Stimulated activated CD4-positive, alpha-beta T cell treated with anti-CD3 and anti-CD28 coated beads, Interleukin-1b, Interleukin-23, amount 100 ng/mL, for 4 hours (primary cell): ENCODE measurements around the gene FLAD1.

Experiments
- DNase-seq, 2 donors: peaks; one replicate each; pipeline ENCODE4 v3.0.0-alpha.2; 2020; ENCODE audit warnings: low read depth in 2 of 2

Gene FLAD1

GRCh38 chr1:155015527-155016230, 32.5 kb downstream of the FLAD1 start:
- DNase-seq, result no peak

DNA sequence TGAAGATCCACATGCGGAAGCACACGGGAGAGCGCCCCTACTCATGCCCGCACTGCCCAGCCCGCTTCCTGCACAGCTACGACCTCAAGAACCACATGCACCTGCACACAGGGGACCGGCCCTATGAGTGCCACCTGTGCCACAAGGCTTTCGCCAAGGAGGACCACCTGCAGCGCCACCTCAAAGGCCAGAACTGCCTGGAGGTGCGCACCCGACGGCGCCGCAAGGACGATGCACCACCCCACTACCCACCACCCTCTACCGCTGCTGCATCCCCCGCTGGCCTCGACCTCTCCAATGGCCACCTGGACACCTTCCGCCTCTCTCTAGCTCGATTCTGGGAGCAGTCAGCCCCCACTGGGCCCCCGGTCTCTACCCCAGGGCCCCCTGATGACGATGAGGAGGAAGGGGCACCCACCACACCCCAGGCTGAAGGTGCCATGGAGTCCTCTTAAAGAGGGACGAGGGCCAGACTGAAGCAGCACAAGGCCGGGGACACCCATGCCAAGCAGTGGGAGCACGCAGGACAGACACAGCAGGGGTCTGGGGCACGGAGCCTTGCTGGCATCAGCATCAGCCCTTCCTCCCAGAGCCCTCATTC, 33.2 kb downstream of the FLAD1 start:
- no peak for DNase-seq

- peak; percentile 89 to 91 for DNase-seq
Observed at GRCh38 chr1:155017041-155017945, 34.1 kb downstream of the FLAD1 start.

- DNase-seq, result no peak
Observed at GRCh38 chr1:155017946-155018316, 34.8 kb downstream of the FLAD1 start.

DNA sequence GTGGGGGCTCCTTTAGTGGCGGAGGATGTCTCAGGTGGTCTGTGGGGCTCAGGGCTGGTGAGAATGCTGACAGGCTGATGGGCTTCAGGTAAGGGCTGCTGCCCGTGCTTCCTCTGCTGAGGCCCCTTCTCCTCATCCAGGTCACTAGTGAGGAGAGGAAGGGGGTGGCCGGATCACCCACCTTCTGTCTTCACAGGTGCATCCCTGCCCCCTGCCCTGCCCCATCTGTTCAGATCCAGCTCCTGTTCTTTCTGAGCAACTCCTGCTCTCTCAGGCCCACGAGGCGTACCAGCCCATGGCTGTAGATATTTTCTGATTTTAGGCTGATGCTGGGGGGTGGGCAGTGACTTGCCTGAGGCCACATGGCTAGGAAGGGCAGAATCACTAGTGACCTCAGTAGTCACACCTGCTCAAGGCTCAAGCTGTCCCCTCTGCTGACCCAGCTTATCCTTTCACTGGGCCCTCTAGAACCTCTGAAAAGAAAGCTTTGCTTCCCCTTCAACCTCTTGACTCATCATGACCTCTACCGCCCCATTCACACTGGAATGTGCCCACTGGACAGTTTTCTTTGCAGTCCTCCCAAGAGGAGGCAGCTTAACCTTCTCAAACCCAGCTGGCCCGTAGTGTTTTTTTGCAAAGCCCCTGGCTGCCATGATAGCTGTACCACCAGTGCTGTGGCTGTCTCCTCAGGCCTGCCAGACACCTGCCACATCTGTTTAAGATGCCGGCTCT, 35.6 kb downstream of the FLAD1 start:
- no peak for DNase-seq

DNA sequence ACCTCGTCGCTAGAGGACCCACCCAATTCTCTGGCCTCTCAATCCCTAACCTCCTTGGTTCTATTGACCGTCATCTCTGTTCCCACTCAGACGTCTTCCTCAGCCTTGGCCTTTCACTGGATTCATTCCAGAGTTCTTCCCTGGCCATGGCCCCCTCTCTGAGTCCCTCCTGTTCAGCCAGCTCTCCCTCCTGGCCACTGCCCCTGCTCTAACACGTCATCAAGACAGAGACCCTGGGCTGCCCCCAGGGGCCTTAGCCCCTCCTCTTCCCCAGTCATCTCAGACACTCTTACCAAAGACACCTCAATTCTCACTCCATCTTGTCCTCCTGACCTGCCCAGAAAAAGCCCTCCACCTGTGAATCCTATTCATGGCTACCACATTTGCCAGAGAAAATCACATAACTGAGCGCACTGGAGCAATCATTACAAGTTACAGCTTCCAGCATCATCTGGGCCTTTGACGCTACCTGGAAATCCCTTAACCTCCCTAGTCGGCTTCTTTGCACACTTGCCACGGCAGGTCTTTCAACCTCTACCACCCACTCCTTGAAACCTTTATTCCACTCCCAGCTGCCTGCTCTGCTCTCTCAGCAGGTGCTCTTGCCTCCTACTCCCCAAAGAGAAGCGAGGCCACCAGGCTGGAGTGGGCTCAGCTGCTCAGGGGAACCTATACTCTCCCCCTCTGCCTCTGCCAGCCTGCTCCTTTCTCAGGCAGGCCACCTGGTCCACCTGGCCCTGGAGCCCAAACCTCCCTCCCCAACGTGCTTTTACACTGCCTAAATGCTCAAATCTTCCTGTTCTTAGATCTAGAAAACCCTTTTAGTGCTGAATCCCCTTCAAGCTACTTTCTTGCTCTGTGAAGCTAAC, 36.5 kb downstream of the FLAD1 start:
- DNase-seq, result no peak

DNA sequence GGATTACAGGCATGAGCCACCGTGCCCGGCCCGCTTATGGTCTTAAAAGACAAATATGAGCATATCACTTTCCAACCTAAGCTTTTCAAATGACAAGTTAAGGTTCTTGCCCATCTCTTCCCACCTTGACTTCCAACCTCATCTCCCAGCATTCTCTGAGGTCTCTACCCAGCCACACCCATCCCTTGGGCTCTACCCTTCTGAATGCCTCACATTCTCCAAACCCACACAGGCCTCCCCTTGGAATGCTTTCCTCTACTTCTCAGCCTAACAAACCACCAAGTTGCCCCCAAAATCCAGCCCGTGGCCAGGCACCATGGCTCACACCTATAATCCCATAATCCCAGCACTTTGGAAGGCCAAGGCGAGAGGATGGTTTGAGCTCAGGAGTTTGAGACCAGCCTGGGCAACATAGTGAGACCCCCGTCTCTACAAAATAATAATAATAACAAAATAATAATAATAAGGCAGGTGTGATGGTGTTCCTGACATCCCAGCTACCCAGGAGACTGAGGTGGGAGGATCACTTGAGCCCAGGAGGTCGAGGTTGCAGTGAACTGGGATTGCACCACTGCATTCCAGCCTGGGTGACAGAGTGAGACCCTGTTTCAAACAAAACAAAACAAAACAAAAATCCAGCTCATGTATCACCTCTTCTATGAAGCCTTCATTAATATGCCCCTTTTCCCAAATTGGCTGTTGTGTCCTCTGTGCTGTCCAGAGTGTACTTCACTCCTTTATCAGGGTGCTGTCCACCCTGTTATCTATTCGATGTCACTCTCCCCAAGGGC, 39.2 kb downstream of the FLAD1 start:
- DNase-seq, result no peak

DNA sequence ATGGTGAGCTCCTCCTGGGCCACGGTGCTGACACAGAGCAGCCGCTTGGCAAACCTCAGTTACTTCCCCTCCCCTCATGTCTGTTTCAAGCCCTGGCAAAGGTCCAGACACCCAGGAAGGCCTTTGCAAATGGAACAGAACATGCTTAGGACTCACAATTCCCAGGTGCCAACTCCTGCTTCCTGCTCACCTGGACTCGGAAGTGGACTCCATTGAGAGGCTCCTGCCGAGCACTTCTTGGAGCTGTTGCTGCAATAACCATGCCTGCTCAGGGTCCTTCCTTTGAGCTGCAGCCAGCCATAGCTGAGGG, 39.7 kb downstream of the FLAD1 start:
- no peak for DNase-seq

- no peak for DNase-seq
Observed at GRCh38 chr1:155023627-155024026, 40.5 kb downstream of the FLAD1 start.

DNA sequence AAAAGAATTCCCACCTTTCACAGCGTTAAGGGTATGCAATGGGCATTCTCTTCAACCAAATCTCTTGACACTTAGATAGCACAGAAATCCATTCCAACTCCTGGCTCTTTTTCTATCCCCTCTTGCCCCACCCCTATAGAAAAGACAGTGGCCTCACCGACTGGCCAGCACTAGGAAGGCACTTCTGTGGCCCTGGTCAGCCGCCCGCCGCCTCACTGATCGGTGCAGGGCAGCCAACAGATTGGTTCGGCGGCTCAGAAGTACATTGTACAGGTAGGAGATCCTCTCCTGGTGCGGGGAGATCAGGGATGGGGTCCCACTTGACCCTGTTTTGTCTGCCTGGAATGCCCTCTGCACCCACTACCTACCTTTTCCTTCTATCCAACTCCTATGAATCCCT, 41.2 kb downstream of the FLAD1 start:
- no peak for DNase-seq

DNA sequence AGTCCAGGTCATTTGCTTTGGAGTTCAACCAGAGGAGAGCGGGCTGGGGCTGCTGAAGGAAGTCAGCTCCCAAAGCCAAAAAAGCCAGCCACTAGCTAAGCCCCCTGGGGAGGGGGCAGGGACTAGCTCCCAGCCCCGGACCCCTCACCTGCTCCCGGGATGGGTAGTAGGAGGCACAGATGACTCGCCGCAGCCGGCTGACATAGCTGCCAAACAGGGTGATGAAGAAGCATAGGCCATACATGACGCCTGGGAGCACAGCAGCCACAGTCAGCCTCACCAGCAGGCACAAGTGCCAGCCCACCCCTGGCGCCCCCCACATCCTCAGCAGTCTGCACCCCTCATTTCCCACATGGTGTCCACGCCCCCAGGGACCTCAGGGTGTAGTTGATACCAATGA, 43.0 kb downstream of the FLAD1 start:
- DNase-seq, result no peak

- no peak for DNase-seq
Observed at GRCh38 chr1:155026588-155026987, 43.4 kb downstream of the FLAD1 start.

DNA sequence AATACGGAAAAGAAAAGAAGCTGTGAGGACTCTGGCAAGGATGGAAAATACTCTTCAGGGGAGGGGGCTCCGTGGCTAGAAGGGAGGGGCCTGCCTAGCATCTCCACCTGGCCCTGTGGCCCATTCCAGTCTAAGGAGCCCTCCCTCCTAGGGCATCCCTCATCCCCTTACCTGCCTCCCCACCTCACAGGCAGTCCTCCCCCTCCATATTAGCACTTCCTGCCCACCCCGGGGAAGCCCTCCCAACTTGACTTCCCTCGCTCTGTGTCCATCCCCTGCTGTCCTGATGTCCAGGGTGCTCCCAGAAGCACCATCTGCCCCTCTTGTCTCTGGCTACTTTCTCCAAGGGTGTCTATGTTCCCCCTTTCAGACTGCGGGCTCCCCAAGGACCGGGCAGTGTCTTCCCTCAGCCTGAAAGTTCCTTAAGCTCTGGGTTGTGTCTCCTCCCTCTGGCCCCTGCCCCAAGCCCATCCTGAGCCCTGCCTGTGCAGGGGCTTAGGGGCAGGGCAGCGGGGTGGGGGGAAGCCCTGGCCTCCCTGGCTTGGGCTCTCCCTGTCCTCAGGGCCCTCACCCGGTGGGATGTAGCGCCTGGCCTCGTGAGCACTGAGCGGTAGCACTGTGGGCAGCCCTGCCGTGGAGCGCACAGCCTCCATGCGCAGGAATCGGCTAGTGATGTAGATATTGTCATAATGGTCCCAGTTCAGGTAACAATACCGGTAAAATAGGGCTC, 46.5 kb downstream of the FLAD1 start:
- DNase-seq, result no peak

- DNase-seq, result no peak
Observed at GRCh38 chr1:155030243-155030795, 47.2 kb downstream of the FLAD1 start.

DNA sequence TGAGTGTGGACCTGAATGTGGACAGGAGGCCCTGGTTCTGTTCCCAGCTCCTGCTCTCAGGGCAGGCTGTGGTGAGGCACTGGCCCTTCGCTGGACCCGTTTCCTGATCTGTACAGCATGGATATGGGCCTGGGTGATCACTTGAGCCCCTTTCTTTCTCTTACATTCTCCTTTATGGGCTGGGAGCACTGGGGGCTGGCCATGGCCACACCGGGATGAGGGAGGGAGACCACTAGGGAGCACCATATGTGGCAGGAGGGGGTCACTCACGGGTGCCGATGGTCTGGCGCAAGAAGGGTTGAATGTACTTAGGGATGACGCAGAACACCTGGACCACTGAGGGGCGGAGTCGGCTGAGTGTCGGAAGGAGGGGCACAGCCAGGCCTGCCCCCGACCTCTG, 47.8 kb downstream of the FLAD1 start:
- no peak for DNase-seq

GRCh38 chr1:155032886-155033285, 49.7 kb downstream of the FLAD1 start:
- no peak for DNase-seq

DNA sequence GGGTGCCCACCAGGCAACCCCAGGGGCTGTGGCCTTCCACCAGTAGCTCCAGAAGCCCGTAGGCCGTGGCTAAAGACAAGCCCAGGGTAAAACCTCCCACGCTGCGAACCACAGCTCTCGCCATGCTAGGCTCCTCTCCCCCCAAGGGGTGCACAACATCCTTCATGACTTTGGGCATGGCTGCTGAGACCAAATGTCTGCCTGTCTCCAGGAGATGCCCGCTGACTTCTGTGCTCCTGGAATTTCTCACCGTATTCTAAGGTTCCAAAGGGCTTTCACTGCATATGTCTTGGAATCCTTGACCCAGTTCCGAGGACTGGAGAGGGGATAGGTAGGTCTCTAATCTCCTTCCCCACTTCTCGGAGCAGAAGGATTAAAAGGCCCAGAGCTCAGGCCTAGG, 50.4 kb downstream of the FLAD1 start, which contains the start of the genes DCST1 and DCST2:
TSS of gene DCST1 (plus strand) at position 301 of the 400 bp plus-strand sequence. CDS start 213 bp downstream, outside the sequence.
TSS of gene DCST2 (minus strand) at position 258 of the 400 bp plus-strand sequence. CDS start at position 178, 80 bp downstream.
- no peak for DNase-seq

GRCh38 chr1:155034318-155035208, 51.4 kb downstream of the FLAD1 start:
- no peak for DNase-seq
